ENCODE measurements around the gene HOOK2.

The HOOK2 gene

GRCh38 chr19:12793290-12794195 is 18.2 kb upstream of the HOOK2 start:
- DNase-seq: peak; percentile 87

GRCh38 chr19:12792853-12793289 is 17.5 kb upstream of the HOOK2 start:
- no peak for DNase-seq

- peak; percentile 58 for DNase-seq
Observed at GRCh38 chr19:12792051-12792852, 16.9 kb upstream of the HOOK2 start.

- peak; percentile 91 for DNase-seq
Observed at GRCh38 chr19:12791345-12792050, 16.1 kb upstream of the HOOK2 start, which contains the start of gene JUNB. Gene JUNB (plus strand): TSS chr19:12791486. CDS start chr19:12791772, 286 bp downstream.

GRCh38 chr19:12790628-12791344 is 15.4 kb upstream of the HOOK2 start:
- no peak for DNase-seq

GRCh38 chr19:12789904-12790619 is 14.7 kb upstream of the HOOK2 start:
- peak; percentile 90 for DNase-seq

- no peak for DNase-seq
Observed at GRCh38 chr19:12789098-12789903, 13.9 kb upstream of the HOOK2 start.

GRCh38 chr19:12788682-12789097 is 13.3 kb upstream of the HOOK2 start:
- peak; percentile 60 for DNase-seq

- no peak for DNase-seq
Observed at GRCh38 chr19:12788042-12788681, 12.8 kb upstream of the HOOK2 start.

- no peak for DNase-seq
Observed at GRCh38 chr19:12787458-12787857, 12.1 kb upstream of the HOOK2 start.

- no peak for DNase-seq
Observed at GRCh38 chr19:12786952-12787351, 11.6 kb upstream of the HOOK2 start.

GRCh38 chr19:12786141-12786870 is 11.0 kb upstream of the HOOK2 start:
- no peak for DNase-seq

- DNase-seq: no peak
Observed at GRCh38 chr19:12785431-12786031, 10.2 kb upstream of the HOOK2 start.

GRCh38 chr19:12784871-12785430 is 9.6 kb upstream of the HOOK2 start:
- no peak for DNase-seq

- DNase-seq: no peak
Observed at GRCh38 chr19:12784394-12784870, 9.1 kb upstream of the HOOK2 start.

GRCh38 chr19:12783849-12784393 is 8.6 kb upstream of the HOOK2 start:
- DNase-seq: no peak

- DNase-seq: no peak
Observed at GRCh38 chr19:12783291-12783848, 8.0 kb upstream of the HOOK2 start.

Data from NCI-H1092 (cell line).